Upper lobe of left lung (tissue), 4 donors: ENCODE data around the gene BORCS6.

Source experiments
- CTCF ChIP-seq, 6 experiments: fragments of 450-650 bp in 4 of 6; fragments of 200-600 bp in 2 of 6; sonication (generic) in 2 of 6; IDR thresholded peaks; one replicate each; pipeline ENCODE4 v1.5.1; 2016 to 2019; ENCODE audit warnings: antibody characterized with exemption in 6 of 6
- POLR2AphosphoS5 ChIP-seq, 2 donors: sonication (generic); formaldehyde crosslinking; IDR thresholded peaks; one replicate each; pipeline ENCODE4 v1.5.1; 2017; ENCODE audit warnings: antibody characterized with exemption in 2 of 2

GRCh38 chr17:8190506-8190905, 526 bp upstream of the BORCS6 start:
- TF ChIP-seq CTCF (IDR thresholded peaks at IDR 0.05): no peak
- TF ChIP-seq POLR2AphosphoS5 (IDR thresholded peaks at IDR 0.05): no peak
